WTC11 (cell line): Measurements from ENCODE around the gene GABRE. TPM values are rescaled to one million over a fixed set of nuclear protein-coding genes. Genes with fewer than 3 reads are reported as not detected.

ENCODE experiments used
- ATAC-seq: fragments of 200-7000 bp; cut with Tn5 transposase; 2 replicates; pipeline ENCODE4 v1.10.0; 2021; ENCODE audit warnings: mild to moderate bottlenecking, moderate library complexity
- CTCF ChIA-PET: fragments of 300-600 bp; sonication (Branson Sonifier 250); formaldehyde crosslinking; loops from one replicate; lab custom pipeline; 2021; ENCODE audit warnings: antibody characterized with exemption; lab: Charles Lee
- POLR2A ChIA-PET: fragments of 350-600 bp; sonication (Branson Sonifier 250); formaldehyde crosslinking; loops from one replicate; lab custom pipeline; 2021; ENCODE audit warnings: antibody characterized with exemption; lab: Charles Lee
- DNase-seq: peaks from one replicate; pipeline ENCODE4 v3.0.0; 2021; ENCODE audit warnings: low spot score
- H3K27ac Mint-ChIP-seq: 2 replicates; pipeline ENCODE4 v1.8.0; 2021; ENCODE audit warnings: mixed read lengths
- H3K27me3 Mint-ChIP-seq: 2 replicates; pipeline ENCODE4 v1.8.0; 2021; ENCODE audit warnings: low read depth, mild to moderate bottlenecking, moderate library complexity, mixed read lengths
- H3K36me3 Mint-ChIP-seq: 2 replicates; pipeline ENCODE4 v1.8.0; 2021; ENCODE audit warnings: mixed read lengths
- H3K4me1 Mint-ChIP-seq: 2 replicates; pipeline ENCODE4 v1.8.0; 2022; ENCODE audit warnings: mixed read lengths
- H3K4me3 Mint-ChIP-seq: 2 replicates; pipeline ENCODE4 v1.8.0; 2021; ENCODE audit warnings: mild to moderate bottlenecking, moderate library complexity, mixed read lengths
- H3K9me3 Mint-ChIP-seq: 2 replicates; pipeline ENCODE4 v1.8.0; 2021; ENCODE audit warnings: mixed read lengths
- CBFB ChIP-seq: sonication (generic); formaldehyde crosslinking; IDR thresholded peaks from 2 replicates; pipeline ENCODE4 v1.8.1; 2022; ENCODE audit warnings: mild to moderate bottlenecking, low read depth, missing genetic modification reagents
- E2F1 ChIP-seq: sonication (generic); formaldehyde crosslinking; IDR thresholded peaks from 2 replicates; pipeline ENCODE4 v1.8.0; 2022; ENCODE audit warnings: mild to moderate bottlenecking, missing genetic modification reagents
- ESRRA ChIP-seq: sonication (generic); formaldehyde crosslinking; IDR thresholded peaks from 2 replicates; pipeline ENCODE4 v1.8.1; 2022; ENCODE audit warnings: mild to moderate bottlenecking, missing genetic modification reagents, borderline replicate concordance
- ETV6 ChIP-seq: sonication (generic); formaldehyde crosslinking; IDR thresholded peaks from 2 replicates; pipeline ENCODE4 v1.8.1; 2022; ENCODE audit warnings: mild to moderate bottlenecking, missing genetic modification reagents
- FOXP1 ChIP-seq: sonication (generic); formaldehyde crosslinking; IDR thresholded peaks from 2 replicates; pipeline ENCODE4 v1.8.0; 2022; ENCODE audit warnings: missing genetic modification reagents, mild to moderate bottlenecking, moderate library complexity, borderline replicate concordance
- GABPB1 ChIP-seq: sonication (generic); formaldehyde crosslinking; IDR thresholded peaks from 2 replicates; pipeline ENCODE4 v1.8.1; 2023; ENCODE audit warnings: mild to moderate bottlenecking, missing genetic modification reagents
- GTF2I ChIP-seq: fragments of 250-450 bp; sonication (Bioruptor Pico); conservative IDR thresholded peaks from 2 replicates; pipeline ENCODE4 v1.4.0; 2021; ENCODE audit warnings: mild to moderate bottlenecking
- HMGXB4 ChIP-seq: sonication (generic); formaldehyde crosslinking; IDR thresholded peaks from 2 replicates; pipeline ENCODE4 v1.8.1; 2023; ENCODE audit warnings: mild to moderate bottlenecking, moderate library complexity, missing genetic modification reagents
- JUN ChIP-seq: sonication (generic); formaldehyde crosslinking; IDR thresholded peaks from 2 replicates; pipeline ENCODE4 v1.8.0; 2023; ENCODE audit warnings: mild to moderate bottlenecking, missing genetic modification reagents
- MAX ChIP-seq: sonication (generic); formaldehyde crosslinking; IDR thresholded peaks from 2 replicates; pipeline ENCODE4 v1.8.0; 2022; ENCODE audit warnings: mild to moderate bottlenecking, missing genetic modification reagents
- MYBL2 ChIP-seq: sonication (generic); formaldehyde crosslinking; IDR thresholded peaks from 2 replicates; pipeline ENCODE4 v1.8.1; 2023; ENCODE audit warnings: mild to moderate bottlenecking, moderate library complexity, missing genetic modification reagents
- NR2C2 ChIP-seq: sonication (generic); formaldehyde crosslinking; IDR thresholded peaks from 2 replicates; pipeline ENCODE4 v1.8.0; 2022; ENCODE audit warnings: mild to moderate bottlenecking, missing genetic modification reagents
- NR3C1 ChIP-seq: sonication (generic); formaldehyde crosslinking; conservative IDR thresholded peaks from 2 replicates; pipeline ENCODE4 v1.8.1; 2023; ENCODE audit warnings: low read depth, mild to moderate bottlenecking, missing genetic modification reagents
- PRRX2 ChIP-seq: fragments of 250-450 bp; sonication (Bioruptor Pico); IDR thresholded peaks from 2 replicates; pipeline ENCODE4 v1.8.0; 2021; ENCODE audit warnings: mild to moderate bottlenecking
- SMAD4 ChIP-seq: sonication (generic); formaldehyde crosslinking; IDR thresholded peaks from 2 replicates; pipeline ENCODE4 v1.8.0; 2022; ENCODE audit warnings: mild to moderate bottlenecking, missing genetic modification reagents
- TCF7 ChIP-seq: sonication (generic); formaldehyde crosslinking; IDR thresholded peaks from 2 replicates; pipeline ENCODE4 v1.8.0; 2022; ENCODE audit warnings: mild to moderate bottlenecking, low read depth, missing genetic modification reagents, moderate library complexity
- USF2 ChIP-seq: sonication (generic); formaldehyde crosslinking; IDR thresholded peaks from 2 replicates; pipeline ENCODE4 v1.8.1; 2023; ENCODE audit warnings: mild to moderate bottlenecking, missing genetic modification reagents, moderate library complexity
- ZBTB21 ChIP-seq: sonication (generic); formaldehyde crosslinking; IDR thresholded peaks from 2 replicates; pipeline ENCODE4 v1.8.1; 2023; ENCODE audit warnings: mild to moderate bottlenecking, missing genetic modification reagents, borderline replicate concordance
- ZNF281 ChIP-seq: sonication (generic); formaldehyde crosslinking; IDR thresholded peaks from 2 replicates; pipeline ENCODE4 v1.8.0; 2023; ENCODE audit warnings: mild to moderate bottlenecking, missing genetic modification reagents
- ZNF512 ChIP-seq: sonication (generic); formaldehyde crosslinking; IDR thresholded peaks from 2 replicates; pipeline ENCODE4 v1.8.1; 2022; ENCODE audit warnings: missing genetic modification reagents, borderline replicate concordance
- total RNA-seq: library from RNA; stranded (reverse); gene quantifications from 3 replicates; pipeline ENCODE4 v1.2.3, GENCODE V29; 2021

GABRE gene
- total RNA-seq, 1 experiment from 2014 or later, result 6.5 TPM

- POLR2A ChIA-PET, result no interaction called here
- TF ChIP-seq FOXP1 (CRISPR knock-in tag) (no peak), PRRX2 (CRISPR knock-in tag) (no peak), ZNF281 (CRISPR knock-in tag) (no peak), TCF7 (CRISPR knock-in tag) (no peak), HMGXB4 (CRISPR knock-in tag) (no peak), SMAD4 (CRISPR knock-in tag) (no peak), CBFB (CRISPR knock-in tag) (no peak), ETV6 (CRISPR knock-in tag) (no peak)
- DNase-seq, result no peak
- H3K9me3 Mint-ChIP-seq, result no peaks in the 10 kb centered on the region
- no peak for ATAC-seq
- no peaks in the 10 kb centered on the region for H3K4me1 Mint-ChIP-seq
- H3K27ac Mint-ChIP-seq, result no peak overlapping the region
- no peaks in the 10 kb centered on the region for H3K27me3 Mint-ChIP-seq
- H3K36me3 Mint-ChIP-seq, result no peaks in the 10 kb centered on the region
- H3K4me3 Mint-ChIP-seq, result no peak overlapping the region
- CTCF ChIA-PET, result no interaction called here
Observed at GRCh38 chrX:151912221-151912620, 62.3 kb downstream of the GABRE start.

GRCh38 chrX:151904989-151905388 lies 69.5 kb downstream of the GABRE start:
- no peaks in the 10 kb centered on the region for H3K36me3 Mint-ChIP-seq
- TF ChIP-seq USF2 (CRISPR knock-in tag) (no peak), MAX (CRISPR knock-in tag) (no peak), E2F1 (CRISPR knock-in tag) (no peak), ZNF281 (CRISPR knock-in tag) (no peak), ESRRA (no peak), JUN (CRISPR knock-in tag) (no peak), NR2C2 (CRISPR knock-in tag) (no peak), ZBTB21 (CRISPR knock-in tag) (no peak), MYBL2 (CRISPR knock-in tag) (no peak), ZNF512 (CRISPR knock-in tag) (no peak), GTF2I (no peak), GABPB1 (CRISPR knock-in tag) (no peak), NR3C1 (no peak)
- no peaks in the 10 kb centered on the region for H3K27me3 Mint-ChIP-seq
- DNase-seq (no peak), ATAC-seq (no peak)
- H3K4me1 Mint-ChIP-seq, result no peaks in the 10 kb centered on the region
- H3K9me3 Mint-ChIP-seq, result no peaks in the 10 kb centered on the region; the same call in 1 of the 2 replicates
- H3K27ac Mint-ChIP-seq, result no peak overlapping the region
- POLR2A ChIA-PET, result no interaction called here
- H3K4me3 Mint-ChIP-seq, result no peak overlapping the region
- CTCF ChIA-PET, result no interaction called here
